HG03521 (cell line): ENCODE measurements around the gene ANKRD13A.
"Not testable (repeated sequence)": the region's sequence is repeated elsewhere in the genome, so short reads cannot be mapped to it uniquely, and the experiment has no call there.

Experiments
- ATAC-seq: cut with Tn5 transposase; IDR thresholded peaks from one replicate; pipeline ENCODE4 v1.9.1; 2021; ENCODE audit warnings: mild to moderate bottlenecking, moderate library complexity; ENCODE audit not compliant: unreplicated experiment

ANKRD13A gene

GRCh38 chr12:109983432-109984142 lies 15.6 kb upstream of the ANKRD13A start:
- no peak for ATAC-seq

GRCh38 chr12:109986236-109986635 lies 13.0 kb upstream of the ANKRD13A start:
- ATAC-seq, result not testable (repeated sequence)

- no peak for ATAC-seq
Observed at GRCh38 chr12:109987615-109988014, 11.6 kb upstream of the ANKRD13A start.

- ATAC-seq, result no peak
Observed at GRCh38 chr12:109988274-109988673, 11.0 kb upstream of the ANKRD13A start.

- ATAC-seq, result no peak
Observed at GRCh38 chr12:109988903-109989302, 10.3 kb upstream of the ANKRD13A start.

GRCh38 chr12:109989380-109989779 lies 9.8 kb upstream of the ANKRD13A start:
- no peak for ATAC-seq

GRCh38 chr12:109991586-109991985 lies 7.6 kb upstream of the ANKRD13A start:
- no peak for ATAC-seq

GRCh38 chr12:109993091-109993490 lies 6.1 kb upstream of the ANKRD13A start:
- ATAC-seq, result no peak

GRCh38 chr12:109994401-109995175 lies 4.6 kb upstream of the ANKRD13A start:
- no peak for ATAC-seq

GRCh38 chr12:109995361-109995685 lies 3.9 kb upstream of the ANKRD13A start:
- ATAC-seq, result no peak

GRCh38 chr12:109995686-109996482 lies 3.3 kb upstream of the ANKRD13A start, which contains the start of gene GIT2:
TSS of gene GIT2 (minus strand) at chr12:109996368. CDS start at chr12:109996224, 144 bp downstream.
- peak; percentile 62 for ATAC-seq

- ATAC-seq, result no peak
Observed at GRCh38 chr12:109996483-109996853, 2.8 kb upstream of the ANKRD13A start.

GRCh38 chr12:109997393-109997792 lies 1.8 kb upstream of the ANKRD13A start:
- no peak for ATAC-seq

- no peak for ATAC-seq
Observed at GRCh38 chr12:109998241-109998903, 858 bp upstream of the ANKRD13A start.

- no peak for ATAC-seq
Observed at GRCh38 chr12:109999649-109999971, 380 bp downstream of the ANKRD13A start.

- ATAC-seq, result no peak
Observed at GRCh38 chr12:109999983-110000505, 814 bp downstream of the ANKRD13A start.

- no peak for ATAC-seq
Observed at GRCh38 chr12:110001596-110001995, 2.4 kb downstream of the ANKRD13A start.

GRCh38 chr12:110002676-110003515 lies 3.7 kb downstream of the ANKRD13A start:
- no peak for ATAC-seq

- ATAC-seq, result peak; percentile 39
Observed at GRCh38 chr12:110004598-110004997, 5.4 kb downstream of the ANKRD13A start.
